SK-N-MC (cell line): ENCODE measurements around the gene KRTAP17-1.

Experiments
- EZH2 ChIP-seq: fragments of 200-600 bp; sonication (generic); IDR thresholded peaks from one replicate; pipeline ENCODE4 v1.6.1; 2017; ENCODE audit warnings: antibody characterized with exemption
- POLR2AphosphoS5 ChIP-seq: IDR thresholded peaks from 2 replicates; pipeline ENCODE4 v1.6.1; 2012; ENCODE audit warnings: mild to moderate bottlenecking, low read depth, low read length, borderline replicate concordance

- TF ChIP-seq POLR2AphosphoS5 (no peak), EZH2 (no peak)
Observed at GRCh38 chr17:41325126-41325525, 9.6 kb upstream of the KRTAP17-1 start.
